Testis (tissue), 3 donors: ENCODE measurements around the gene DNM3. TPM values are rescaled to one million over a fixed set of nuclear protein-coding genes. Genes with fewer than 3 reads are reported as not detected.

Source experiments
- DNase-seq: peaks from one replicate; pipeline ENCODE4 v3.0.0-alpha.2; 2019
- H3K27ac ChIP-seq, 2 donors: fragments of 200-600 bp; sonication (generic); one replicate each; pipeline ENCODE4 v1.5.1; 2019
- H3K27me3 ChIP-seq: fragments of 200-600 bp; sonication (generic); one replicate; pipeline ENCODE4 v1.5.1; 2019
- H3K36me3 ChIP-seq: fragments of 200-600 bp; sonication (generic); one replicate; pipeline ENCODE4 v1.5.1; 2017; ENCODE audit warnings: low read depth; ENCODE audit errors: missing control alignments
- H3K4me1 ChIP-seq: fragments of 200-600 bp; sonication (generic); one replicate; pipeline ENCODE4 v1.5.1; 2019
- H3K4me3 ChIP-seq, 2 donors: fragments of 200-600 bp; sonication (generic); one replicate each; pipeline ENCODE4 v1.5.1; 2017 to 2019
- H3K9me3 ChIP-seq: fragments of 200-600 bp; sonication (generic); one replicate; pipeline ENCODE4 v1.5.1; 2017
- POLR2A ChIP-seq: fragments of 450-650 bp; IDR thresholded peaks from one replicate; pipeline ENCODE4 v1.6.1; 2017; ENCODE audit warnings: antibody characterized with exemption, mild to moderate bottlenecking, moderate library complexity
- WGBS, 2 donors: methylation state at CpG; one replicate each; pipeline ENCODE4 v1.1.5; 2018; 5-methylcytosine and 5-hydroxymethylcytosine counted together
- intact Hi-C: fragments of 100-400 bp; cut with DNase I; formaldehyde crosslinking; loops from one replicate; pipeline ENCODE4 v1.15.1; 2023; ENCODE audit warnings: low total_unique reads
- polyA plus RNA-seq: library from polyadenylated mRNA; stranded (reverse); fragments of 350-450 nt; fragmentation: Illumina TruSeq; extraction: RNeasy Lipid Tissue Mini Kit (QIAGEN cat#74804); gene quantifications from one replicate; pipeline ENCODE4 v1.2.3, GENCODE V29; 2014; ENCODE audit warnings: low read depth, low replicate concordance; ENCODE audit not compliant: insufficient read depth
- total RNA-seq, 2 donors: library from RNA; depleted of rRNA; stranded (reverse); fragments of >200 nt; gene quantifications; one replicate each; pipeline ENCODE4 v1.2.3, GENCODE V29; 2016
- TF ChIP-seq, protein P1 (sequence below), 3 experiments: fragments of 450-650 bp in 2 of 3; fragments of 200-600 bp in 1 of 3; sonication (generic) in 1 of 3; IDR thresholded peaks; one replicate each; pipeline ENCODE4 v1.5.1; 2016 to 2019; ENCODE audit warnings: antibody characterized with exemption in 3 of 3, mild to moderate bottlenecking in 2 of 3, moderate library complexity in 1 of 3

The DNM3 gene
- total and polyA plus RNA-seq, 3 donors from 2014 or later: 4.9 to 10.2 (median 8.4) TPM

GRCh38 chr1:172451002-172451443, 609.7 kb downstream of the DNM3 start:
- H3K27ac ChIP-seq: peak overlapping the region in 1 of 2 donors; percentile 8
- H3K27me3 ChIP-seq: no peaks in the 10 kb centered on the region
- intact Hi-C loops: no loop called here
- no peak for TF ChIP-seq POLR2A
- TF ChIP-seq, protein P1, sequence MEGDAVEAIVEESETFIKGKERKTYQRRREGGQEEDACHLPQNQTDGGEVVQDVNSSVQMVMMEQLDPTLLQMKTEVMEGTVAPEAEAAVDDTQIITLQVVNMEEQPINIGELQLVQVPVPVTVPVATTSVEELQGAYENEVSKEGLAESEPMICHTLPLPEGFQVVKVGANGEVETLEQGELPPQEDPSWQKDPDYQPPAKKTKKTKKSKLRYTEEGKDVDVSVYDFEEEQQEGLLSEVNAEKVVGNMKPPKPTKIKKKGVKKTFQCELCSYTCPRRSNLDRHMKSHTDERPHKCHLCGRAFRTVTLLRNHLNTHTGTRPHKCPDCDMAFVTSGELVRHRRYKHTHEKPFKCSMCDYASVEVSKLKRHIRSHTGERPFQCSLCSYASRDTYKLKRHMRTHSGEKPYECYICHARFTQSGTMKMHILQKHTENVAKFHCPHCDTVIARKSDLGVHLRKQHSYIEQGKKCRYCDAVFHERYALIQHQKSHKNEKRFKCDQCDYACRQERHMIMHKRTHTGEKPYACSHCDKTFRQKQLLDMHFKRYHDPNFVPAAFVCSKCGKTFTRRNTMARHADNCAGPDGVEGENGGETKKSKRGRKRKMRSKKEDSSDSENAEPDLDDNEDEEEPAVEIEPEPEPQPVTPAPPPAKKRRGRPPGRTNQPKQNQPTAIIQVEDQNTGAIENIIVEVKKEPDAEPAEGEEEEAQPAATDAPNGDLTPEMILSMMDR (IDR thresholded peaks at IDR 0.05): no peak
- H3K4me3 ChIP-seq: no peak overlapping the region
- H3K9me3 ChIP-seq: no peaks in the 10 kb centered on the region
- H3K4me1 ChIP-seq: peaks cover 12% of the 10 kb centered on the region
- no peak for DNase-seq
- H3K36me3 ChIP-seq: no peaks in the 10 kb centered on the region
- WGBS, 2 donors: 74 to 76% methylated on average over 2 of the region's 2 CpGs

DNA sequence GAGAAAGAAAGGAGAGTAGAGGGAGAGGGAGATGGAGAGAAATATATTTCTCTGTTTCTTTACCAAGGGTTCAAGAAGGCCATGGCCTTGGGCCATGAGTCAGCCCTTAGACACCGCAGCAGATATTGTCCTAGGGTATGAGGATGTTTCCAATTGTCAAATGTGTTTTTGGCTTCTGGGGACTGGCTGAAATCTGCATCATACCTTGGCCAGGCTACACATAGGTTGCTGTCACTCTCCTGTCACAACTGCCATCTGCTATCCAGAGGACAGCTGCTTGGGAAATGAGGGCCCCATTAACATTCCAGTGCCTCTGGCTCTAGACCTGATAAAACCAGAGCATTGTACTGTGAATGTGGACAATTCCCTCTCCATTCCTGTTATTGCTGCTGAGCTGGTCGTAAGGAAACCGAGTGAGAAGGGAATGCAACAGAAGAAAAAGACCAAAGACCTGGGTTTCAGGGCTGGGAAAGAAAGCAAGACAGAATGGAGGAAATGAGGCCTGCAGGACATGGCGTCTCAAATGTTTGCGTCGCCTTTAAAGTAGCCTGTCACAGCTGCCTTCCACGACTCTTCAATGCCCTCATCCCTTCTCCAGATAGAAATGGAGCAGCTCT, 611.3 kb downstream of the DNM3 start:
- WGBS, 2 donors: 83 to 86% methylated on average over 7 of the region's 7 CpGs
- no peak overlapping the region for H3K4me3 ChIP-seq
- intact Hi-C loops: no loop called here
- H3K36me3 ChIP-seq: no peaks in the 10 kb centered on the region
- H3K27me3 ChIP-seq: no peaks in the 10 kb centered on the region
- no peaks in the 10 kb centered on the region for H3K9me3 ChIP-seq
- TF ChIP-seq POLR2A: no peak
- TF ChIP-seq, protein P1 (IDR thresholded peaks at IDR 0.05): no peak
- no peak for DNase-seq
- peaks cover 12% of the 10 kb centered on the region for H3K4me1 ChIP-seq
- no peak overlapping the region for H3K27ac ChIP-seq

GRCh38 chr1:172453153-172453545, 611.9 kb downstream of the DNM3 start:
- whole genome bisulfite sequencing, 2 donors: 91 to 92% methylated on average over 6 of the region's 6 CpGs
- Histone ChIP-seq H3K27me3 (no peaks in the 10 kb centered on the region), H3K36me3 (no peaks in the 10 kb centered on the region), H3K4me3 (no peak overlapping the region), H3K27ac (no peak overlapping the region), H3K9me3 (no peaks in the 10 kb centered on the region), H3K4me1 (peaks cover 12% of the 10 kb centered on the region)
- DNase-seq: no peak
- no peak for TF ChIP-seq POLR2A
- TF ChIP-seq, protein P1 (IDR thresholded peaks at IDR 0.05): no peak
- intact Hi-C loops: no loop called here

DNA sequence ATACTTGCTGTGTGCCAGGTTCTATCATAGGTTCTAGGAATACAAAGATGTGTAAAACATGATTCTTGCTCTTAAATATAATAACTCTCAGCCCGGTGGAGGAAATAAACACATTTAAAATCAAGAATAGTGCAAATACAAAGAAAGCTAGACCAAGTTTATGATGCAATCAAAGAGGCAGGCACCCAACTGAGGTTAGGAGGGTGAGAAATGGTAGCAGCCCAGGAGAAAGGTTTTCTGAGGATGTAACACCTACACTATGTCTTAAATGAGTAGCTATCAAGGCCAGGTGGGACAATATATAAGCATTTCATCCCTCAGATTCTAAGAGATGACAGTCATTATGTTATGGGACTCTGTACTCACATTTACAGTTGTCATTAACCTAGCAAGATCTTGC, 612.3 kb downstream of the DNM3 start:
- peaks cover 12% of the 10 kb centered on the region for H3K4me1 ChIP-seq
- no peak for DNase-seq
- TF ChIP-seq, protein P1 (IDR thresholded peaks at IDR 0.05): no peak
- TF ChIP-seq POLR2A: no peak
- no peaks in the 10 kb centered on the region for H3K36me3 ChIP-seq
- intact Hi-C loops: no loop called here
- 96 to 100% methylated on average over 1 of the region's 1 CpG for WGBS, 2 donors
- no peaks in the 10 kb centered on the region for H3K9me3 ChIP-seq
- no peak overlapping the region for H3K27ac ChIP-seq
- no peak overlapping the region for H3K4me3 ChIP-seq
- H3K27me3 ChIP-seq: no peaks in the 10 kb centered on the region

- WGBS, 2 donors: 76 to 91% methylated on average over 1 of the region's 1 CpG
- no peak overlapping the region for H3K4me3 ChIP-seq
- no peak overlapping the region for H3K27ac ChIP-seq
- peaks cover 8% of the 10 kb centered on the region for H3K4me1 ChIP-seq
- no peaks in the 10 kb centered on the region for H3K36me3 ChIP-seq
- H3K9me3 ChIP-seq: no peaks in the 10 kb centered on the region
- no peaks in the 10 kb centered on the region for H3K27me3 ChIP-seq
- TF ChIP-seq, protein P1 (IDR thresholded peaks at IDR 0.05): no peak
- no peak for TF ChIP-seq POLR2A
- intact Hi-C loops: no loop called here
- no peak for DNase-seq
Measured at GRCh38 chr1:172455451-172455850, 614.2 kb downstream of the DNM3 start.
